Stimulated activated CD4-positive, alpha-beta T cell treated with anti-CD3 and anti-CD28 coated beads, Interleukin-1b, Interleukin-23, amount 100 ng/mL, for 1 hour (primary cell): Measurements from ENCODE around the gene NSG1.

Experiments used
- DNase-seq, 2 donors: peaks; one replicate each; pipeline ENCODE4 v3.0.0-alpha.2; 2020; ENCODE audit warnings: low read depth in 2 of 2

NSG1 gene

GRCh38 chr4:4395849-4396627 is 9.1 kb downstream of the NSG1 start:
- no peak for DNase-seq

GRCh38 chr4:4396628-4397440 is 9.9 kb downstream of the NSG1 start:
- DNase-seq, result no peak

- DNase-seq, result no peak
Measured at GRCh38 chr4:4397441-4397819, 10.5 kb downstream of the NSG1 start.

- no peak for DNase-seq
Measured at GRCh38 chr4:4398430-4398829, 11.5 kb downstream of the NSG1 start.

GRCh38 chr4:4401036-4401435 is 14.1 kb downstream of the NSG1 start:
- DNase-seq, result no peak

- no peak for DNase-seq
Measured at GRCh38 chr4:4402966-4403365, 16.1 kb downstream of the NSG1 start.

GRCh38 chr4:4405358-4405962 is 18.6 kb downstream of the NSG1 start:
- no peak for DNase-seq

GRCh38 chr4:4406455-4407298 is 19.8 kb downstream of the NSG1 start:
- no peak for DNase-seq

GRCh38 chr4:4407299-4408131 is 20.6 kb downstream of the NSG1 start:
- no peak for DNase-seq

- no peak for DNase-seq
Measured at GRCh38 chr4:4408132-4408523, 21.2 kb downstream of the NSG1 start.

GRCh38 chr4:4408576-4409335 is 21.9 kb downstream of the NSG1 start:
- DNase-seq, result no peak

GRCh38 chr4:4409416-4410115 is 22.7 kb downstream of the NSG1 start:
- DNase-seq, result no peak

GRCh38 chr4:4410271-4410670 is 23.4 kb downstream of the NSG1 start:
- no peak for DNase-seq

GRCh38 chr4:4411906-4412305 is 25.0 kb downstream of the NSG1 start:
- no peak for DNase-seq

GRCh38 chr4:4412641-4413372 is 25.9 kb downstream of the NSG1 start:
- DNase-seq, result no peak

- no peak for DNase-seq
Measured at GRCh38 chr4:4413373-4413725, 26.4 kb downstream of the NSG1 start.

GRCh38 chr4:4413806-4414205 is 26.9 kb downstream of the NSG1 start:
- DNase-seq, result no peak

- DNase-seq, result no peak
Measured at GRCh38 chr4:4415107-4415805, 28.4 kb downstream of the NSG1 start.
